GM18499 (cell line): ENCODE data around the gene DCAF11.

Experiments used
- ATAC-seq: cut with Tn5 transposase; IDR thresholded peaks from one replicate; pipeline ENCODE4 v1.9.1; 2021; ENCODE audit warnings: moderate number of reproducible peaks; ENCODE audit not compliant: insufficient read depth, unreplicated experiment

Gene DCAF11

DNA sequence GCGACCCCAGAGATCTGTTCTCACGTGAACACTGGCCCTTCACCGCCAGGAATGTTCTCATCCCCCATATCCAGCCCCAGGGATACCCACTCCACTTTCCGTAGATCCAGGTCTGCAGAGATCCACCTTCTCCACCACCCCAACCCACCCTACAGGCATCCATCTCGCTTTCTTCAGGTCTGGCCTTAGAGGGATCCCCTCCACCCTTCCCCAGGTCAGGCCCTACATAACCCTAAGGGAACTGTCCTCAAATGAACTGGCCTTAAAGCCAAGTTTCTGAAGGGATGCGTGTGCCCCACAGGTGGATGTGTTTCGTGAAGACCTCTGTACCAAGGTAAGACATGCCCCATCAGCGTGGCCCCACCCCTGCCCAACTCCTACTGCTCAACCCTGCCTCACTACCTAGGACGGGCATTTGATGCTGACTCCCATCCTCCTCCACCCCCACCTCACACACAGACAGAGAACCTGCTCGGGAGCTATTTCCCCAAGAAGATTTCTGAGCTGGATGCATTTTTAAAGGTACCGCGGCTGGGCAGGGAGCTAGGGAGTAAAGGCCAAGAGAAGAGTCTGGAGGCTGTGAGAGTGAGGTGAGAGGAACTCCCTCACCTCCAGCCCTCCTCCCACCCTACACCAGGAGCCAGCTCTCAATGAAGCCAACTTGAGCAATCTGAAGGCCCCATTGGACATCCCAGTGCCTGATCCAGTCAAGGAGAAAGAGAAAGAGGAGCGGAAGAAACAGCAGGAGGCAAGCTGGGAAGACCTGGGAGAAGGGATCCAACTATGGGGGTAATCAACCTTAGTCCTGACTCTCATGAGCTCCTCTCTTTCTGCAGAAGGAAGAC lies 22.3 kb downstream of the DCAF11 start:
- ATAC-seq, result no peak

DNA sequence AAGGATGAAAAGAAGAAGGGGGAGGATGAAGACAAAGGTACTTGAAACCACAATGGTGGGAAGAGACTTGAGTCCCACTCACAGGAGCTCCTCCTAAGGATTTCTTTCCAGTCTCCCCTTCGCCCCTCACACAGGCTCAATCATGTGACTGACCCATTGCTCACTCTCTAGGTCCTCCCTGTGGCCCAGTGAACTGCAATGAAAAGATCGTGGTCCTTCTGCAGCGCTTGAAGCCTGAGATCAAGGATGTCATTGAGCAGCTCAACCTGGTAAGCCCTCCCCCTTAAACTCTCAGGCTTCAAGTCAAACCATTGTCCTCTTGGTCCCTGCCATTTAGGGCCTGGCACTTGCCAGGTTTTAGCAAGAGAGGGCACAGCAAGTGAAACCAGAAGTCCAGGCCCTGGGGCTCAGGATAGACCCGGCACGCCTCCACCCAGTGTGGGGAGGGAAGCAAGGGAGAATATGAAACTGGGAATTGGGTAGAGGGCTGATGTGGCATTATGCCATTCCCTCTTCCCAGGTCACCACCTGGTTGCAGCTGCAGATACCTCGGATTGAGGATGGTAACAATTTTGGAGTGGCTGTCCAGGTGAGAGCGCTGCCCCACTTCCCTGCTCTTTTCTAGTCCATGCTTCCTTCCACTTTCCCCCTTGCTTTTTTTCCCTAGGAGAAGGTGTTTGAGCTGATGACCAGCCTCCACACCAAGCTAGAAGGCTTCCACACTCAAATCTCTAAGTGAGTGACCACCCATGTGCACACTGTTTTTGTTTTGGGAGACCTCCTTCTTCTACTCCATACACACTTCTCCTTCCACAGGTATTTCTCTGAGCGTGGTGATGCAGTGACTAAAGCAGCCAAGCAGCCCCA lies 23.2 kb downstream of the DCAF11 start:
- no peak for ATAC-seq

DNA sequence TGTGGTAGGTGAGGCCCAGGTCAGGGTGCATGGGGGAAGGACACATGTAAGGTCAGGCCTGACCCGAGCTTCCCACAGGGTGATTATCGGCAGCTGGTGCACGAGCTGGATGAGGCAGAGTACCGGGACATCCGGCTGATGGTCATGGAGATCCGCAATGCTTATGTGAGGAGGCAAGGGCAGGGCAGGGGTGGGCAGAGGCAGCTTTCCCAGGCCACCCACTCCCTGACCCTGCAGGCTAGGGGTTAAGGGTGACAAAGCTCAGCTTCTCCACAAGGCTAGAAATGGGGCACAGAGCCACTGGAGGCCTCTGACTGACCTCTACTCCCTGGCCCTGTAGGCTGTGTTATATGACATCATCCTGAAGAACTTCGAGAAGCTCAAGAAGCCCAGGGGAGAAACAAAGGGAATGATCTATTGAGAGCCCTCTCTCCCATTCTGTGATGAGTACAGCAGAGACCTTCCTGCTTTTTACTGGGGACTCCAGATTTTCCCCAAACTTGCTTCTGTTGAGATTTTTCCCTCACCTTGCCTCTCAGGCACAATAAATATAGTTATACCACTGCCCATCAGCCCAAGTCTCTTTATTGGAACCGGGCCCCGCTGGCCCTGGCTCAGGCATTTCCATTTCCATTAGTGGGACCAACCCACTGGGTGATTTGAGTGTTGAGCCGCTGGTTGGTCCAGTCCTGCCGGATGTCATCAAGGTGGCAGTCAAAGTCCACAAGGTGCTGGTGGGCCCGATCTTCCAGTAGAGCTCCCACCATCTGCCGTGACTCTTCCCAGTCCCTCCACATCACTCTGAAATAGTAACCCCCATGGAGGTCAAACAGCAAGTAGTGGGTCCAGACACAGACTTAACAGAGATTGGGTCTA lies 24.1 kb downstream of the DCAF11 start:
- no peak for ATAC-seq

DNA sequence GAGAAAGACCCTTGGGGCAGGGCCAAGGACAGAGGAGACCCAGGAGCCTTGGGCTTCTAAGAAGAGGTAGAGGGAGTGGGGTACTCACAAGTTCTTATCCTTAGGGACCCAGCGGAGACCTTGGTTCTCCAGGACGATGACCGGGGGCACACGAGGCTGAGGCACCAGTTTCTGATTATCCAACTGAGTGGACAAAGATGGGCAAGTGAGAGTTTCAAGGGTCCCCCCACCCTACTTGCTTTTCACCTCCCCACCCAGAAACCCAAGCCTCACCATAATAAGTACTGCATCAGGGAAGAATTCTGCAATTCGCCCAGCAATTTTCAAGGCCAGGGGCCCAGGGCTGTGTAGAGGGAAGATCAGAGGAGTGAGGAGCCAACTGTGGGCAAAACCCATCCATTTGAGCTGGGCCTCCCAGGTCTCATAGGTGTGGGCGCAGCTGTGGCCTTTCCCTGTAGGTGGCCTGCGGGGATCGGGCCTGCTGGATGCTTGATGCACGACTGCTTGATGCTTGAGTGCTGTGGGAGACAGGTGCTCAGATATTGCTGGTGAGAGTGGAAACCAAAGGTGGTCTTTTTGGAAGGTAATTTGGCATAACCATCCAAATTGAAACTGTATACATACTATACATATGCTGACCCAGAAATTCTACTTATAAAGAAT lies 24.8 kb downstream of the DCAF11 start:
- no peak for ATAC-seq

DNA sequence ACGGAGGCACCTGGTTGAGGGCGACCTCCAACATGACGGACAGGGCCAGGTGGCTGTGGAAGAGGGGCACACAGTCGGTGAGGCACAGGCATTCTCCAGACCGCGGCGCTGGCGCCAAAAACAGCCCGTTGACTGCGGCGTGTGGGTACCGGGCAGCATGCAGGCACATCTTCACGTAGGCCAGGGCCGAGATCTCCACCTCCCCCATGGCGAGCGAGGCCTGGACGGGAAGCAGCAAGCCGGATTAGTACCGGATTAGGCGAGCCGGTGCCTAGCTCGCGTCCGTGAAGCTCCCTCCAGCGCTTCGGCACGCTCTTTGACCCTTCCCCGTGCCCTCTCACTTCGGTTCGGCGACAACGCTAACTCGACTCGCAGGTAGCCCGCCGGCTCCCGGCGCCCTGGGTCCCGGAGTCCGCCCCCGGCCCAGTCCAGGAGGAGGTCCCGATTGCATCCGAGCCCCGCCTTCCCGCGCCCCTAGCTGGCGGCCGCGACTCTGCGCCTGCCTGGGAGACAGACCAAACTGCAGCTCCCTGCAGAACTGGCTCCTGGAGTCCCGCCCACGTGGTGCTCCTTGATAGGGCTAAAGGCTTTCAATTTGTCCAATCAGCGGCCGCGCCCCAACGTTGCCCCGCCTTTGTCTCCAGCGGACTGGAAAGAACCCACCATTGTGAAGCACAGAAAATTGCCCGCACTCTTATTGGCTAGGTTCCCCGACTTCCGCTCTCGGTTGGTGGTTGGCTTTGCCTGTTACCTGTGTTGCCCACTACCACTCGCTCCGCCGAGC lies 26.7 kb downstream of the DCAF11 start, which contains the start of gene EMC9:
TSS of gene EMC9 (minus strand) at position 495 of the 784 bp plus-strand sequence. CDS start at position 208, 287 bp downstream.
- peak; percentile 72 for ATAC-seq

DNA sequence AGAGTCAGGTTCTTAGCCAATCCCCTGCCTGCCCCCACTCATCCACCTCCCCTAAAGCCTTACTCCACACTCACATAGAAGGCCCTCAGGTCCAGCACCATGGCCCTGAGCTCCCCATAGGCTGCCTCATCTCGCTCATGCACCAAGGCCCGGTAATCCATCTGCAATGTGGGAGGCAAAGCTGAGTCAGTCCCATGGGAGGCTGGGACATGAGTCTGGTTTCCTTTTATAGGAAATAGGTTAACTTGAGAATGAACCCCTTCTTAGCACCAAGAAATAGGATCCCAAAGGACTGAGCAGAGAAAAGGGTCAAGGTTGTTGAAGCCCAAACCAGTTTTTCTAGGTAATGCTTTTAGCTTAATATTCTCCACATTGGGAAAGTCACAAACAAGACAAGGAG lies 28.9 kb downstream of the DCAF11 start:
- ATAC-seq, result no peak

DNA sequence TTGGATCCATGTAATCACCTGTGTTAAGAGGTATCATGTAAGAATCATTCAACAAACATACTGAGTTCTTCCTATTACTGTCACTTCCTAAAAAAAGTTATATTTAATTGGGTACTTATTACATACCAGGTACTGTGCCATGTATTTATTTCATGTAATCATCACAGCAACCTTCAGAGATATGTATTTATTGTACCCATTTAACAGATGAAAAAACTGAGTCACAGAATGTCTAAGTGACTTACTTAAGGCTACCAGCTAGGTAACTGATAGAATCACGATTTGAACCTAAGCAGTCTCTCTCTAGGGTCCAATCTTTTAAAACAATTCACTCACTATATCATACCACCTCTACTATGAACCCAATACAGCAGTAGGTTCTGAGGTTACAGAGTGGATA lies 29.9 kb downstream of the DCAF11 start:
- ATAC-seq, result no peak

DNA sequence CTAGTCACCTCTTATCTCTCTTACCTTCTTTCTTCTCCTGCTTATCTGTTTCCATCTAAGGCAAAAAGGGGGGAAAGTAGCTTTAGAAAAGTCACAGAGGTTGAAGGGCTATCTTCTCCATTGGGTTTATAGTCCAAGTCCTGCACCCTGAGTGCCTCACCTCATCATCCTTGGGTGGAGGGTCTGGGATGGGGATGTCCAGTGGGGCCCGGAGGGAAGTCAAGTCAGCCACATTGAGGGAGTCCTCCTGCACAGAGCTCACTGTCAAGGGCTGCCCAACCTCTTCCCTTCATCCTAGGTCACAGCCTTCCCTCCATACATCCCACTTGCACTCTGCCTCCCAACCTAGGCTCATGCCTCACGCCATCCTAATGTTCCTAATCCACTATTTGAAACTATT lies 30.6 kb downstream of the DCAF11 start:
- ATAC-seq, result no peak

DNA sequence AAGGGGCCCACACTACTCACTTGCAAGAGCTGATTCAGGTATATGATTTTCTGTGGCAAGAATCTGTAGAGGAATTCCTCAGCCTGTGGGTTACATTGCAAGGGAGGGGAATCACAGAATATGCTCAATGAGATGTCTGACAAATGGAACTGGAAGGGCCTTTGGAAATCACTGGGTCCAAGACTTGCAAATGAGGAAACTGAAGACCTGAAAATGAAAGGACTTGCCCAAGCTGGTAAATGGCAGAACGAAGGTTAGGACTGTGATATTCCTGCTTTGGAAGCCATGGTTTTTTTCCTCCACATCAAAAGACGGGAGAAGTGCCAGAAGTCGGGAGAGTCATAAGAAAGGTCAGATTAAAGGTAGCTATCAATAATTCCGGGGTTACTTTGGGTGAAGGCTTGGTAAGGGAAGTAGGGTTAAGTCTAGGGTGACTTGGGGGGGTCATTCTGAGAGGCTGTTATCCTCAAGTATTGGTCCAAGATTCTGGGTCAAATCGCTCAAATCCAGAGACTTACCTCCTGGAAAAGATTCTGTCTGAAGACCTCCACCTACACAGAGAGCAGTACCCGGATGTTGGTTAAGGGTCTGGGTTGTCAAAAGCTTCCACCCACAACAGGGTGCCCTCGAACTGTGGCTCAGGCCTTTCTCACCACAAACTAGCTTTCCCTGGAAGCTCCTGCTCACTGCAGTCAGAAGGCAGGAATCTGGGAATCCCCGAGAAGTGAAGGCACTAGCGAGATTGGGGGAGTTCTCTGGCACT lies 31.3 kb downstream of the DCAF11 start:
- no peak for ATAC-seq

DNA sequence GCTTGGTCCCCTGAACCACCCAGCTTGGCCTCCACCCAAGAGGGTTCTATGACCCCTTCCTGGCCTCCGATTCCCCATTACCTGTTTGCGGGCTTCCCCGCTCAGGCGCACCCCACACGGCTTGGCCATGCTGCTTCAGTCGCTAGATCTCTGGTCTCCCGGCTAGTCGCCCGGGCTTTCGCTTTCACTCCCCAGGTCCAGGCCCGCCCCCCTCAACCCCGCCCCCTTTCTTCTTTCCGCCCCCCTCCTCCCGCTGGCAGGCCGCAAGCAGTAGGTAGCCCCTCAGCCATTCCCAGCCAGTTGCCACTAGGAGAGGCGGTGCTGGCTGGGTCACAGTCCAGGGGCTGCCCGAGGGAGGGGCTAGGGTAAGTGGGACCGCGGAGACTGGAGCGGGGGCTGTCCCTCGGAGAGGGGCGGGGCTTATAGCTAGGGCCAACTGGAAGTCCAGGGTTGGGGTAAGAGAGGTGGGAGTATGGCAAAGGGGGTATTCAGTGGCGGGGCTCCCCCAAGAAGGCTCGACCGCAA lies 31.9 kb downstream of the DCAF11 start, which contains the start of gene PSME2:
TSS of gene PSME2 (minus strand) at position 158 of the 525 bp plus-strand sequence. CDS start at position 129, 29 bp downstream.
- peak; percentile 47 for ATAC-seq

DNA sequence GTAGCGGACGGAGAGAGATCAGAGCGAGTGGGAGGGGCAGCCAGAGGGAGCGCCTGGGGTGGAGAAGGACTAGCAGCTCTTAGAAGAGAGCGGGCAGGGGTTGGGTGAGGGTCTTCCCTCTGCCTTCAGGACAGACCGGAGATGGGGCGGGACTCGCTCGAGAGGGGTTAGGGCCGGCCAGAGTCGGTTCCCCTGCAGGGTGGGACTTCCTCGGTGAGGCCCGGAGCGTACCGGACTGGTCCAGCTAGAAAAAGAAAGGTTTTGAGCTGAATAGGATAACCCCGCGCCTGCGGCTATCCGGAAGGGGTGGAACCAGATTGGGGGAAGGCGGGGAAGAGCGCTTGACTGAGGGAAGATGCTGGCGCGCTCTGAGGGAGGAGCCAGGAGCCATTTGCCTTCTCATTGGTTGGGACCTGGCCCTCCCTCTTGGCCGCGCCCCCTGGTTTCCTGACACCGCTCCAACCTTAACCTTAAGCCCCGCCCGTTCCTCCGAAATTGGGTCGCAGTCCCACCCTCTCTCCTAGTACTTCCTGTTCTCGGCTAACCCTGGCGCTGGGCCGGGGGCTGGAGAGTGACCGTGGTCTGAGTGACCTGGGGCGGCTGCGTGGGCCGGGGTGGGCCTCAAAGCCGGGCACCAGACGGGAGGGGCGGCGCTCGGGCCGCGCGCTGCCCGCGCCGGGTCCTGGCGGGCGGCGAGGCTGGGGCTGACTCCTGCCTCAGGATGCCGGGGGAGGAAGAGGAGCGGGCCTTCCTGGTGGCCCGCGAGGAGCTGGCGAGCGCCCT lies 32.6 kb downstream of the DCAF11 start, which contains the start of gene RNF31:
TSS of gene RNF31 (plus strand) at position 521 of the 783 bp plus-strand sequence. CDS start at position 722, 201 bp downstream.
- ATAC-seq, result peak; percentile 70

DNA sequence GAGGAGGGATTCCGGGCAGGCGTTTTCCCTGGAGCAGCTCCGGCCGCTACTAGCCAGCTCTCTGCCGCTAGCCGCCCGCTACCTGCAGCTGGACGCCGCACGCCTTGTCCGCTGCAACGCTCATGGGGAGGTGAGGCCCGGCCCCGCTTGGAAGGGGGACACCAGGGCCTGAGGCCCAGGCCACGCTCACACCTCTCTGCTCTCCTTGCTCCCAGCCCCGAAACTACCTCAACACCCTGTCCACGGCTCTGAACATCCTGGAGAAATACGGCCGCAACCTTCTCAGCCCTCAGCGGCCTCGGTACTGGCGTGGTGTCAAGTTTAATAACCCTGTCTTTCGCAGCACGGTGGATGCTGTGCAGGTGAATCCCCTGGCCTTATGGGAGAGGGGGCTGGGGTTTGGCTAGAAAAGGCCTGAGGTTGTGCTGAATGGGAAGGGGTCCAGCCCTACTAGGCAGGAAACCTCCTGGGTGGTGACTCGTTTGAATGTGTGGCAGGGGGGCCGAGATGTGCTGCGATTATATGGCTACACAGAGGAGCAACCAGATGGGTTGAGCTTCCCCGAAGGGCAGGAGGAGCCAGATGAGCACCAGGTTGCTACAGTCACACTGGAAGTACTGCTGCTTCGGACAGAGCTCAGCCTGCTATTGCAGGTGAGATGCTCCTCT lies 33.3 kb downstream of the DCAF11 start:
- no peak for ATAC-seq

DNA sequence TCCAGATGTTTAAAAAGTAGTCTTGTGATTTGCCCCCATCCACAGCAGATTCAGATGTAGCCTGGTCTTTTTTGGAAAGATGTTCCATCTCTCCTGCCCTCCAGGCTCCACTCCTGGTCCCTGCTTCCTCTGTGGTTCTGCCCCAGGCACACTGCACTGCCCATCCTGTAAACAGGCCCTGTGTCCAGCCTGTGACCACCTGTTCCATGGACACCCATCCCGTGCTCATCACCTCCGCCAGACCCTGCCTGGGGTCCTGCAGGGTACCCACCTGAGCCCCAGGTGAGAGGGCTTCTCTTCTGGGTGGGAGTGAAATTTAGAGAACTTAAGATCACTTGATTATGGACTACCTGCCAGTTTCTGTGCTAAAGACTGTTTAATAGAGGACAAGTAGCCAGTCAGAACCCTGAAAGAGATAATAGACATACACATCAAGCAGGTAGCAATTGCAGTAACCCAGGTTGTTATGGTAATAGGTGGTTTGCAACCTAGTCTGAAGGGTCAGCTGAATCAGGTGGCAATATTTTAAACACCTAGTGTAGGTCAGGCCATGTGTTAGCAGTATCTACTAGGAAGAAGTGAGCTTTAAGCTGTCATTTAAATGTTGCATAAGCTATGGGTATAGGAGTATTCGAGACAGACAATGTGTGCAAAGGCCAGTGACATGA lies 34.9 kb downstream of the DCAF11 start:
- no peak for ATAC-seq

DNA sequence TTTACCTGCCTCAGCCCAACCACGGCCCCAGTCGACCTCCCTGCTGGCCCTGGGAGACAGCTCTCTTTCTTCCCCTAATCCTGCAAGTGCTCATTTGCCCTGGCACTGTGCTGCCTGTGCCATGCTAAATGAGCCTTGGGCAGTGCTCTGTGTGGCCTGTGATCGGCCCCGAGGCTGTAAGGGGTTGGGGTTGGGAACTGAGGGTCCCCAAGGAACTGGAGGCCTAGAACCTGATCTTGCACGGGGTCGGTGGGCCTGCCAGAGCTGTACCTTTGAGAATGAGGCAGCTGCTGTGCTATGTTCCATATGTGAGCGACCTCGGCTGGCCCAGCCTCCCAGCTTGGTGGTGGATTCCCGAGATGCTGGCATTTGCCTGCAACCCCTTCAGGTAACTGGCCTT lies 35.5 kb downstream of the DCAF11 start:
- ATAC-seq, result no peak

DNA sequence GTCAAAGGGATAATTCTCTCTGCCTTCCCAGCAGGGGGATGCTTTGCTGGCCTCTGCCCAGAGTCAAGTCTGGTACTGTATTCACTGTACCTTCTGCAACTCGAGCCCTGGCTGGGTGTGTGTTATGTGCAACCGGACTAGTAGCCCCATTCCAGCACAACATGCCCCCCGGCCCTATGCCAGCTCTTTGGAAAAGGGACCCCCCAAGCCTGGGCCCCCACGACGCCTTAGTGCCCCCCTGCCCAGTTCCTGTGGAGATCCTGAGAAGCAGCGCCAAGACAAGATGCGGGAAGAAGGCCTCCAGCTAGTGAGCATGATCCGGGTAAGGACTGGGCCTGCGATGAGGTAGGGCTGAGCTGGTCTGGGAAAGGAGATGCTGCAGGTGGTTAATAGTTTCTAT lies 36.0 kb downstream of the DCAF11 start:
- ATAC-seq, result no peak

DNA sequence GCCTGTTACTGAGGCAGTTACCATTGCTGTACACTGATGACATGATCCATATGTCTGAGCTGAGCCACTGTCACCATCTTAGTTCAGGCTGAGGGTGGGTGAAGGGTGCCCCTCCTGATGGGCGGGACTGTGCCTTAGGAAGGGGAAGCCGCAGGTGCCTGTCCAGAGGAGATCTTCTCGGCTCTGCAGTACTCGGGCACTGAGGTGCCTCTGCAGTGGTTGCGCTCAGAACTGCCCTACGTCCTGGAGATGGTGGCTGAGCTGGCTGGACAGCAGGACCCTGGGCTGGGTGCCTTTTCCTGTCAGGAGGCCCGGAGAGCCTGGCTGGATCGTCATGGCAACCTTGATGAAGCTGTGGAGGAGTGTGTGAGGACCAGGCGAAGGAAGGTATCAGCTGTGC lies 36.4 kb downstream of the DCAF11 start:
- ATAC-seq, result no peak
